ENCODE results near the gene NPRL2. TPM values are rescaled to one million over a fixed set of nuclear protein-coding genes. Genes with fewer than 3 reads are reported as not detected.

NPRL2 gene
- total and polyA plus RNA-seq, 2 of the 8 experiments (the other 6 are each of a cell fraction or from before 2014, with no cell fraction given), result 28.4 to 51.4 TPM

- ChIA-PET CTCF (ENCODE audit: partially characterized antibody) (interaction anchor here (0.5 to 13.4 kb wide), 10 partner anchors 9 to 1040 kb away, joined by 3 to 136 read pairs (median 5); no protein-coding TSS in a partner anchor), POLR2A (ENCODE audit: partially characterized antibody) (interaction anchor here (0.8 to 1.7 kb wide), 6 partner anchors 8 to 156 kb away, joined by 3 to 9 read pairs (median 3); no protein-coding TSS in a partner anchor)
- Histone ChIP-seq H3K27me3 (replicated peaks in 1 of 4; ENCODE audit: control insufficient read depth in 3 of 4, extremely low read depth in 1 of 4, insufficient read depth in 3 of 4, low read length in 3 of 4) (peaks cover 15 to 49% (median 40%) of the 10 kb centered on the region in 4 experiments), H2BK12ac (ENCODE audit: low read depth, low read length) (no peak overlapping the region), H4K91ac (replicated peaks; ENCODE audit: insufficient read length, low read length) (no peak overlapping the region), H3K9me3 (ENCODE audit: insufficient read depth in 2 of 2, low read depth in 1 of 2, low read length in 1 of 2) (no peaks in the 10 kb centered on the region), H2BK120ac (replicated peaks; ENCODE audit: low read depth, low read length) (no peak overlapping the region), H3K14ac (ENCODE audit: insufficient read length) (no peak overlapping the region), H3K56ac (replicated peaks; ENCODE audit: insufficient read length, low read depth, low read length) (no peak overlapping the region), H3K4me1 (replicated peaks in 1 of 4; ENCODE audit: control insufficient read depth in 3 of 4, insufficient read depth in 4 of 4, low read length in 3 of 4) (peaks cover 0 to 19% (median 14%) of the 10 kb centered on the region in 4 experiments; a peak in 6 of 7 replicates), H3K23me2 (ENCODE audit: low read depth, low read length) (peaks cover 16% of the 10 kb centered on the region), H3K79me2 (ENCODE audit: control insufficient read depth in 1 of 2, insufficient read depth in 2 of 2, low read length in 2 of 2) (no peaks in the 10 kb centered on the region), H3K23ac (ENCODE audit: insufficient read length) (no peak overlapping the region), H4K20me1 (replicated peaks in 1 of 2; ENCODE audit: control insufficient read depth in 1 of 2, insufficient read depth in 2 of 2, low read length in 2 of 2) (peaks cover 3% of the 10 kb centered on the region in 2 experiments), H2AK5ac (ENCODE audit: low read depth, low read length) (no peak overlapping the region; the same call in 1 of the 2 replicates), H3K36me3 (ENCODE audit: control insufficient read depth in 2 of 4, insufficient read depth in 4 of 4, low read length in 3 of 4) (peaks cover 0 to 3% (median 0%) of the 10 kb centered on the region in 4 experiments; a peak in 2 of 8 replicates), H3K27ac (ENCODE audit: low read depth, low read length) (no peak overlapping the region), H4K8ac (ENCODE audit: extremely low read depth, insufficient read depth, low read length) (no peak overlapping the region; the same call in 1 of the 2 replicates), H3K18ac (ENCODE audit: extremely low read depth, low read length) (no peak overlapping the region), H3K4me3 (ENCODE audit: extremely low read depth in 1 of 4, insufficient read depth in 2 of 4, low read depth in 3 of 4, low read length in 4 of 4) (peak overlapping the region in 3 of 4 experiments; percentile 26 to 58 (median 56); a peak in 6 of 8 replicates), H2BK15ac (ENCODE audit: low read length) (no peak overlapping the region), H2BK20ac (ENCODE audit: low read length) (no peak overlapping the region), H3K4me2 (ENCODE audit: insufficient read depth in 1 of 2, low read depth in 2 of 2, low read length in 2 of 2) (peak overlapping the region; percentile 61 to 96), H3K4ac (replicated peaks; ENCODE audit: insufficient read length, low read depth, low read length) (no peak overlapping the region), H4K5ac (ENCODE audit: insufficient read length, low read depth, low read length) (no peak overlapping the region), H3K79me1 (ENCODE audit: low read depth, low read length) (no peaks in the 10 kb centered on the region), H3K9ac (replicated peaks in 1 of 4; ENCODE audit: extremely low read depth in 1 of 4, low read depth in 3 of 4, low read length in 3 of 4) (no peak overlapping the region), H2AFZ (ENCODE audit: low read length) (no peak overlapping the region), H2BK5ac (ENCODE audit: low read depth, low read length) (no peak overlapping the region)
- TF ChIP-seq SRF (IDR thresholded peaks at IDR 0.05; ENCODE audit: low read depth, low read length) (no peak), SAP30 (IDR thresholded peaks at IDR 0.05; ENCODE audit: insufficient read depth, insufficient replicate concordance, low read length) (no peak), CREB1 (IDR thresholded peaks at IDR 0.05) (no peak), RAD21 (IDR thresholded peaks at IDR 0.05 in 1 of 2, conservative IDR thresholded peaks at IDR 0.05 in 1 of 2; ENCODE audit: low read depth in 2 of 2, low read length in 2 of 2) (no peak), ASH2L (IDR thresholded peaks at IDR 0.05; ENCODE audit: low read length) (no peak), MAFK (IDR thresholded peaks at IDR 0.05; ENCODE audit: low read depth, low read length) (no peak), TEAD4 (IDR thresholded peaks at IDR 0.05; ENCODE audit: low read depth, low read length) (no peak), HDAC2 (IDR thresholded peaks at IDR 0.05; ENCODE audit: borderline replicate concordance in 1 of 2, low read depth in 2 of 2, low read length in 2 of 2) (no peak), HDAC6 (IDR thresholded peaks at IDR 0.05; ENCODE audit: low read depth, low read length) (no peak), POU5F1 (IDR thresholded peaks at IDR 0.05; ENCODE audit: low read depth, low read length) (no peak), PHF8 (conservative IDR thresholded peaks at IDR 0.05; ENCODE audit: low read depth, low read length) (no peak), SIX5 (IDR thresholded peaks at IDR 0.05; ENCODE audit: low read depth, low read length) (no peak)
- DNase-seq (ENCODE audit: low read depth in 1 of 2, low spot score in 2 of 2) (no peak), FAIRE-seq (no peak)
- WGBS, 2 experiments (ENCODE audit: extremely low coverage in 1 of 2, insufficient coverage in 1 of 2, insufficient read length in 1 of 2, insufficient replicate concordance in 2 of 2, low coverage in 1 of 2, low lambda C conversion rate in 2 of 2, missing lambda C conversion rate in 1 of 2), result 50% methylated on average over 6 of the region's 8 CpGs; no CpG with 5 or more reads in 1 of the 2 experiments
These were observed 5.6 kb downstream of the NPRL2 start for GRCh38 chr3:50345008-50345407.

All from H1 (cell line).